ENCODE data around the gene DDX6. TPM values are rescaled to one million over a fixed set of nuclear protein-coding genes. Genes with fewer than 3 reads are reported as not detected.
"Not testable (repeated sequence)": the region's sequence is repeated elsewhere in the genome, so short reads cannot be mapped to it uniquely, and the experiment has no call there.

The DDX6 gene
- polyA plus RNA-seq (ENCODE audit: insufficient read length in 3 of 3): 100 to 1,000 TPM; 132 to 136 (median 135) TPM

GRCh38 chr11:118791111-118791960 lies at the start of gene DDX6:
TSS of gene DDX6 (minus strand) at chr11:118791164. CDS start at chr11:118786251, 4,913 bp downstream.
- DNase-seq (ENCODE audit: low read depth in 3 of 3, low spot score in 2 of 3): peak in 2 of 3 donors; percentile 72 to 78

- DNase-seq (ENCODE audit: low read depth in 3 of 3, low spot score in 2 of 3): no peak
These were observed 48.1 kb upstream of the DDX6 start for GRCh38 chr11:118838905-118839553.

GRCh38 chr11:118837868-118838267 lies 46.9 kb upstream of the DDX6 start:
- DNase-seq (ENCODE audit: low read depth in 3 of 3, low spot score in 2 of 3): no peak

- no peak for DNase-seq (ENCODE audit: low read depth in 3 of 3, low spot score in 2 of 3)
These were observed 43.6 kb upstream of the DDX6 start for GRCh38 chr11:118834427-118835028.

- no peak for DNase-seq (ENCODE audit: low read depth in 3 of 3, low spot score in 2 of 3)
These were observed 36.2 kb upstream of the DDX6 start for GRCh38 chr11:118827118-118827517.

- not testable (repeated sequence) for DNase-seq (ENCODE audit: low read depth in 3 of 3, low spot score in 2 of 3)
These were observed 32.1 kb upstream of the DDX6 start for GRCh38 chr11:118822936-118823510.

GRCh38 chr11:118820412-118821357 lies 29.7 kb upstream of the DDX6 start:
- no peak for DNase-seq (ENCODE audit: low read depth in 3 of 3, low spot score in 2 of 3)

GRCh38 chr11:118820025-118820379 lies 29.0 kb upstream of the DDX6 start:
- DNase-seq (ENCODE audit: low read depth in 3 of 3, low spot score in 2 of 3): not testable (repeated sequence)

- no peak for DNase-seq (ENCODE audit: low read depth in 3 of 3, low spot score in 2 of 3)
These were observed 28.5 kb upstream of the DDX6 start for GRCh38 chr11:118819334-118820024.

GRCh38 chr11:118818130-118818529 lies 27.2 kb upstream of the DDX6 start:
- DNase-seq (ENCODE audit: low read depth in 3 of 3, low spot score in 2 of 3): no peak

GRCh38 chr11:118813551-118813950 lies 22.6 kb upstream of the DDX6 start:
- DNase-seq (ENCODE audit: low read depth in 3 of 3, low spot score in 2 of 3): no peak

GRCh38 chr11:118812485-118812884 lies 21.5 kb upstream of the DDX6 start:
- no peak for DNase-seq (ENCODE audit: low read depth in 3 of 3, low spot score in 2 of 3)

- no peak for DNase-seq (ENCODE audit: low read depth in 3 of 3, low spot score in 2 of 3)
These were observed 17.1 kb upstream of the DDX6 start for GRCh38 chr11:118807800-118808778.

GRCh38 chr11:118806400-118806799 lies 15.4 kb upstream of the DDX6 start:
- DNase-seq (ENCODE audit: low read depth in 3 of 3, low spot score in 2 of 3): no peak

GRCh38 chr11:118804094-118804493 lies 13.1 kb upstream of the DDX6 start:
- DNase-seq (ENCODE audit: low read depth in 3 of 3, low spot score in 2 of 3): no peak

GRCh38 chr11:118799372-118799771 lies 8.4 kb upstream of the DDX6 start:
- no peak for DNase-seq (ENCODE audit: low read depth in 3 of 3, low spot score in 2 of 3)

GRCh38 chr11:118797510-118797909 lies 6.5 kb upstream of the DDX6 start:
- no peak for DNase-seq (ENCODE audit: low read depth in 3 of 3, low spot score in 2 of 3)

GRCh38 chr11:118792570-118793124 lies 1.7 kb upstream of the DDX6 start:
- DNase-seq (ENCODE audit: low read depth in 3 of 3, low spot score in 2 of 3): peak in 2 of 3 donors; percentile 70 to 74
